ENCODE measurements around the gene PEX11B. TPM values are rescaled to one million over a fixed set of nuclear protein-coding genes. Genes with fewer than 3 reads are reported as not detected.

PEX11B gene
- total RNA-seq, 3 donors from 2014 or later (not counting 1 experiment from before 2014, with no cell fraction given) = 20.6 to 26.0 (median 24.9) TPM

GRCh38 chr1:145959957-145960467 lies 41.5 kb upstream of the PEX11B start:
- WGBS (ENCODE audit: insufficient coverage) = 15% methylated on average over 11 of the region's 12 CpGs
- Mint-ChIP-seq H3K4me3 (peak overlapping the region; percentile 94), H3K27me3 (ENCODE audit: low read depth in 2 of 2) (no peaks in the 10 kb centered on the region), H3K36me3 (no peaks in the 10 kb centered on the region), H3K27ac (peak overlapping the region; percentile 86 to 87), H3K9me3 (no peaks in the 10 kb centered on the region), H3K4me1 (peaks cover 88 to 89% of the 10 kb centered on the region in 2 donors)
- TF ChIP-seq, protein P1, sequence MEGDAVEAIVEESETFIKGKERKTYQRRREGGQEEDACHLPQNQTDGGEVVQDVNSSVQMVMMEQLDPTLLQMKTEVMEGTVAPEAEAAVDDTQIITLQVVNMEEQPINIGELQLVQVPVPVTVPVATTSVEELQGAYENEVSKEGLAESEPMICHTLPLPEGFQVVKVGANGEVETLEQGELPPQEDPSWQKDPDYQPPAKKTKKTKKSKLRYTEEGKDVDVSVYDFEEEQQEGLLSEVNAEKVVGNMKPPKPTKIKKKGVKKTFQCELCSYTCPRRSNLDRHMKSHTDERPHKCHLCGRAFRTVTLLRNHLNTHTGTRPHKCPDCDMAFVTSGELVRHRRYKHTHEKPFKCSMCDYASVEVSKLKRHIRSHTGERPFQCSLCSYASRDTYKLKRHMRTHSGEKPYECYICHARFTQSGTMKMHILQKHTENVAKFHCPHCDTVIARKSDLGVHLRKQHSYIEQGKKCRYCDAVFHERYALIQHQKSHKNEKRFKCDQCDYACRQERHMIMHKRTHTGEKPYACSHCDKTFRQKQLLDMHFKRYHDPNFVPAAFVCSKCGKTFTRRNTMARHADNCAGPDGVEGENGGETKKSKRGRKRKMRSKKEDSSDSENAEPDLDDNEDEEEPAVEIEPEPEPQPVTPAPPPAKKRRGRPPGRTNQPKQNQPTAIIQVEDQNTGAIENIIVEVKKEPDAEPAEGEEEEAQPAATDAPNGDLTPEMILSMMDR (IDR thresholded peaks at IDR 0.05) = no peak
- Histone ChIP-seq H3K36me3 (ENCODE audit: control insufficient read depth, insufficient read depth, low read length) (no peaks in the 10 kb centered on the region), H3K27me3 (ENCODE audit: control insufficient read depth, insufficient read depth, low read length) (no peaks in the 10 kb centered on the region), H3K4me3 (ENCODE audit: low read length) (peak overlapping the region; percentile 77), H3K9me3 (ENCODE audit: control insufficient read depth, insufficient read depth, low read length) (no peaks in the 10 kb centered on the region), H3K4me1 (ENCODE audit: control insufficient read depth, insufficient read depth, low read length) (peaks cover 60% of the 10 kb centered on the region), H3K27ac (ENCODE audit: low read length) (no peak overlapping the region)
- intact Hi-C loops (cut with micrococcal nuclease) = loop anchor here (2.0 to 5.0 kb wide), 4 partner anchors 27 to 113 kb away; partner anchors contain the start of genes NUDT17 and TXNIP
- peak in 1 of 2 donors; percentile 21 for DNase-seq
- ATAC-seq = no peak

DNA sequence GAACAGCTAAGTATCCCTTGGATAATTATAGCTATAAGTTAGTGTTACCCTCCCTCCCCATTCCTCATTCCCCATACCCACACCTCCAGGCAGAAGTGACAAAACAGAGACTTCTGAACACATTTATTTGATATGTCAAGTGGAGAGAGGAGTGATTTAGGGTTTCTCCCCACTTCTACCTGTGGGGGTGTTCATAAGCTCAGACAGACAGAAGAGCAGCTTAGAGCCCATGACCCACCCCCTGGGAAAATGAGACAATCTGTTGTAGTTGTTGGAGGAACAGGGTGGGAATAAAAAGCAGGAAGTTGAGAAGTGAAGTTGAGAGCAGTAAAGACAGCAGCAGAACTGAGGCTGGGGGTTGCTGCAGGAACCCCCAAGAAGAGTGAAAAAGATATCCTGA lies 40.8 kb upstream of the PEX11B start:
- peak overlapping the region; percentile 94 for H3K4me3 Mint-ChIP-seq
- peaks cover 88 to 89% of the 10 kb centered on the region in 2 donors for H3K4me1 Mint-ChIP-seq
- H3K27me3 Mint-ChIP-seq (ENCODE audit: low read depth in 2 of 2) = no peaks in the 10 kb centered on the region
- Histone ChIP-seq H3K4me1 (ENCODE audit: control insufficient read depth, insufficient read depth, low read length) (peaks cover 60% of the 10 kb centered on the region), H3K4me3 (ENCODE audit: low read length) (no peak overlapping the region), H3K27me3 (ENCODE audit: control insufficient read depth, insufficient read depth, low read length) (no peaks in the 10 kb centered on the region), H3K9me3 (ENCODE audit: control insufficient read depth, insufficient read depth, low read length) (no peaks in the 10 kb centered on the region), H3K27ac (ENCODE audit: low read length) (no peak overlapping the region), H3K36me3 (ENCODE audit: control insufficient read depth, insufficient read depth, low read length) (no peaks in the 10 kb centered on the region)
- no peaks in the 10 kb centered on the region for H3K9me3 Mint-ChIP-seq
- ATAC-seq = no peak
- no peaks in the 10 kb centered on the region for H3K36me3 Mint-ChIP-seq
- TF ChIP-seq, protein P1 (IDR thresholded peaks at IDR 0.05) = no peak
- intact Hi-C loops (cut with micrococcal nuclease) = no loop called here
- H3K27ac Mint-ChIP-seq = peak overlapping the region; percentile 86 to 87
- DNase-seq = peak in 1 of 2 donors; percentile 31

GRCh38 chr1:145958734-145959133 lies 40.2 kb upstream of the PEX11B start:
- intact Hi-C loops (cut with micrococcal nuclease) = no loop called here
- H3K36me3 ChIP-seq (ENCODE audit: control insufficient read depth, insufficient read depth, low read length) = no peaks in the 10 kb centered on the region
- Mint-ChIP-seq H3K27me3 (ENCODE audit: low read depth in 2 of 2) (no peaks in the 10 kb centered on the region), H3K9me3 (no peaks in the 10 kb centered on the region), H3K4me1 (peaks cover 87 to 88% of the 10 kb centered on the region in 2 donors), H3K36me3 (no peaks in the 10 kb centered on the region), H3K27ac (peak overlapping the region; percentile 86 to 87), H3K4me3 (peak overlapping the region; percentile 94)
- no peaks in the 10 kb centered on the region for H3K9me3 ChIP-seq (ENCODE audit: control insufficient read depth, insufficient read depth, low read length)
- no peaks in the 10 kb centered on the region for H3K27me3 ChIP-seq (ENCODE audit: control insufficient read depth, insufficient read depth, low read length)
- peak overlapping the region; percentile 85 for H3K27ac ChIP-seq (ENCODE audit: low read length)
- TF ChIP-seq, protein P1 (IDR thresholded peaks at IDR 0.05) = no peak
- ATAC-seq (no peak), DNase-seq (no peak)
- no peak overlapping the region for H3K4me3 ChIP-seq (ENCODE audit: low read length)
- peaks cover 55% of the 10 kb centered on the region for H3K4me1 ChIP-seq (ENCODE audit: control insufficient read depth, insufficient read depth, low read length)

Data from natural killer cell (primary cell).